GM18502 (cell line): ENCODE results near the gene DIAPH3.

Experiments
- ATAC-seq: cut with Tn5 transposase; IDR thresholded peaks from one replicate; pipeline ENCODE4 v1.9.1; 2021; ENCODE audit warnings: mild to moderate bottlenecking; ENCODE audit not compliant: unreplicated experiment, poor library complexity

The DIAPH3 gene

DNA sequence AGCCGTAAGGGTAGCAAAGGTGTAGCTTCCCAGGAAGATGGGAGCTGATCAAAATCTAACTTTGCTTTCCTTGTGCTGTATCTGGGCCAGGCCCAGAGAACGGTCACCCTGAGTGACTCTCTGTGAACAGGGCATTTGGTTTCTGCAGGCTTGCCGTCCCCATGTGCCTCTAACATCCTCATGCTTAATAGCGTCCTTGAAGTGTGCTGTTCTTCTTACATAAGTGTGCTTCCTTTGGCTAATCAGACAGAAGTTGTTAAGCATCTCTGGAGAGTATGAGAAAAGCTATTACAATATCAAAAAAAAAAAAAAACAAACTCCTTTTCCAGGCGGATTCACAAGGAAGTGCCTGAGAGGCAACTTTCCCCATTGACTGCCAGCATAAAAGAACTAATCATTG is 503.7 kb downstream of the DIAPH3 start:
- no peak for ATAC-seq

DNA sequence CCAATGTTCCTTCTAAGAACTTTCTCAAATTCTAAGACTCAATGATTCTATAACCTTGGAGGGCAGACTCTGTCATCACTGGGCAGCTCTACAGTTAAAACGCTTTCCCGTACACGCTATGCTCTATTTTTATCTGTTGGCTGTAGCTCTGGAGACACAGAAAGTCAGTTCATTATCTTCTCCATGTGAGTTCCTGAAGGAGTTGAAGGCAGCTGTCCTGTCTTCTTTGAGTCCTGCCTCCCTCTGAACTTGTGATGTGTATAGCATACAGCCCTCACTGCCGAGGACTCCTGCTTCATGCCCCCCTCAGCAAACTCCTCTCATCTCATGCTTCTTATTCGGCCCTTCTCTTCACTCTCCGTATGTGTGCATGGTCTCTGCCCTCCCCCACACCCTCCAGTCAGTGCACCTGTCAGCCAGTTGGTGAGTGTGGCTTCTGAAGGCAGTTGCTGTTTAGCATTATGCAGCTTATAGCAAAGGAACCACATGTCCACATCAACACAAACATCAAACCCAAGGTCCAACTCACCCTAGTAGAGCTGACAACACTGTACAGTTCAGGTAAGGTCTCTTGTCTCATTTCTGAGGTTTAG is 504.9 kb downstream of the DIAPH3 start:
- no peak for ATAC-seq

DNA sequence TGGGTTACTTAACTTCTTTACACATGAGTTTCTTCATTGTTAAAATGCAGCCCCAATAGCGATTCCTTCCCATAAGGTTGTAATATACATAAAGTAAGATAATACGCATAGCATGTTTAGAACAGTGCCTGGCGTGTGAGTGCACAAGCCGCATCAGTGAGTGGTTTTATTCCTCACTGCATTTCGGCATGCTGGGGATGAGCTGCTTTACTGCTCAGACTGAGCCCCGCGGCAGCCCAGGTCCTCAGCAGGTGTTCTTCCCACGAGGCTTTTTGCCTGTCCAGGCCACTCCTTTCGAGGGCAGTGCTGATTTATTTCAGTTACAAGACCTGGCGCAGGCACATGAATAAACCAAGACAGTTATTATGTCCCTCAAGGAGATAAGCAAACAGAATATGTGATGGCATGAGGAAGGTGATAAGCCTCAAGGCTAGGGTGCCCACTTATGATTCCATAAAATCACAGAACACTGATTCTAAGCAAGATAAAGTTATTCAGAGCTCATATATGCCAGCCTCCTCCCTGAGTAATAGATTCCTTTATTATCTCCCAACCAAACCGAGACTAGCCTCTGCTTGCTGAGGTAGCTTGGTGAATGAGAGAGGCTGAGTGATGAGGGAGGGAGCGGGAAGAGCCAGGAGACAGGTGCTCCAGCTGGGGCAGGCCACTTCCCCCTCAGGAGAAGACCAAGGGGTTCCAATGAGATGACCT is 505.5 kb downstream of the DIAPH3 start:
- no peak for ATAC-seq

DNA sequence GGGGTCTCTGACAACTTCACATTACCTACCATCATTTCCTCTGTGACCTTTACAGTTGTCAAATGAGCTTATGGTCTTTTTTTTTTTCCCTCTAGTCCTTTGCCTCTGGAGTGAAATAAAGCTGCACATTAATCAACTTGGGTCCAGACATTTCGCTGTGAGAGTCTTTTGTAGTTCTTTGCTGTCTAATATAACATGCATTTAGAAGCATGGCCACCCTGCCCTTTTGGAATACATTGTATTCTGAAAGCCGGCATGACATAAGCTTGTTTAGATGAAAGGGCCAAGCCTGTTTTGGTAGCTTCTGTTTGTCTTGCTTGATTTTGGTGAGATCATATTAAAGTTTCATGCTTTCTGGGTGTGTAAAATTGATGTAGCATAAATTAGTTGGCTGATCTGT is 509.8 kb downstream of the DIAPH3 start:
- ATAC-seq, result no peak

DNA sequence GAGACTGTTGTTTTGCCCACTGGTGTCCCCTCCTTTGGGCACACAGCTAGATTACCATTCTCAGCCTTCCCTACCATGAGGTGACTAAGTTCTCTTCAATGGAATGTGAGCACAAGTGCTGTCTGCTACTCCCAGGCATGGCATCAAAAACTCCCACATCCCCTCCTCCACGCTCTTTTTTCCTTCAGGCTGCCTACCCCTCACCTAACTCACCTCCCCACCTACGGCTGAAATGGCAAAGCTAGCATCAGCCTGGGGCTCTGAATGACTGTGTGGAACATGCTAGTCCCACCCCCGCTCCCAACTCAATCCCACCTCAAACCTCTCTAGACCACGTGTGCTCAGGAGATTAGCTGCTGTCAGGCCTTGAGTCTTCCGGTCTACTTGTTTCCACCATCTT is 512.2 kb downstream of the DIAPH3 start:
- no peak for ATAC-seq

DNA sequence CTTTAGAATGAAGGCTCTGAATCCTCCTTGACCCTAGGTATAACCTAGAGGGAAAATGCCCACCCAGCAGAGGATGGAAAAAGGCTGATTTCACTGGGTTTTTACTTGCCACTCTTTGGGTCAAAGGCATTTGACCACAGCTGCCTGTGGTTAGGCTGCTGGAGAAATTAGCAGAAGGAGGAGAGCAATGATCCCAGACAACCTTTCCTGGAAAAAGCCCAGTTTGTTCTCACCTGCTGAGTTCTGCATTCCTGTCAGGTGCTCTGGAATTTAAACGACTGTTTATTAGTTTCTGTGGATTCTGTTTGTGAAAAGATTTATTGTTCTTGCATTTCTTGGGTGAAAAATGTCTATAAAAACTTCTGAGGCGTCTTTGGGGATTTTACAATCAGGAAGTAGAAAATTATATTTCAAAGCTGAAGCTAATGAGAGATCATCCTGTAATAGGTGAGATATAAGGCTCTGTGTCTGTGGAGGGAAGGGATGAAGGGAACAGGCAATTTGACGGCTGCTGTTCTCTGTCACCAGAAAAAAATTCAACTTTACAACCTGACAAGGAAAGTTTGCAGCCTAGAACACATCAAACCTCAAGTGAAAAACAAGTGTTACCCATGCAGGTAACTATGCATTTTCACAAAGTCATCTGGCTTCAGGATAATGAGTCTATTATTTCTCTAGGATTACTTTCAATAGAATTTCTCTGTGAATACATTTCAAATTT is 519.7 kb downstream of the DIAPH3 start:
- no peak for ATAC-seq

DNA sequence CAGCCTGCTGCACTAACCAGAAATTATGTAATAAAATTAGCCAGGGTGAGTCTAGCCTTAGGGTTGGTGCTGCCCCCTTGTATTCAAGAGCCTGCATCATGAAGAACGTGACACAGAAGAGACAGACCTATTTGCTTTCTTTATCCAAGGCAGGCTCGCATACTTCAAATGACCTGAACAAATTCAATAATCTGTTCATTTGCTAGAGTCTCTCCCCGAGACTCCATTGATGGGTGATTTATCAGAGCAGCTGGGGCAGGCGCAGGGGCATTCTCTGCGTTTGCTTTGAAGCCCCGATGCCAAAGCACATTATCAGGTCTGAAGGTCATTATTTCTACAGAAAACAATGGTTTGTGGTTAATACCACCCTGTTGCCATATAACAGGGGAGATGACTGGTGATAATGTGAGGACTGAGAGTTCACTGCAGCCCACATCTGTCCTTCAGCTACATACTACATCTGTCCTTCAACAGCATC is 520.3 kb downstream of the DIAPH3 start:
- no peak for ATAC-seq

DNA sequence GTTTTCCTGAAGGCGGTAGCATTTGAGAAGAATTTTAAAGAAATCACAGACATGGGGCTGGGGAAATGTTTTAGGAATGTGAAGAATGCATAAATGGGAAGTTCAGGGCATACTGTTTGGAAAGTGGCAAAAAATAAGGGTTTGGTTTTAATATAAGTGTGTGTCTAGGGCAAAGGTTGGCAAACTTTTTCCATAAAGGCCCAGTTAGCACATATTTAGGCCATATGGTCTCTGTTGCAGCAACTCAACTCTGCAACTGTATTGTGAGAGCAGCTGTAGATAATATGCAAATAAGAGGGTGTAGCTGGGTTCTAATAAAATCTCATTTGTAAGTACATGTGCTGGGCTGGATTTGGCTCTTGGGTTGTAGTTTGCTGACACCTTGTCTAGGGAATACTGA is 521.9 kb downstream of the DIAPH3 start:
- no peak for ATAC-seq

DNA sequence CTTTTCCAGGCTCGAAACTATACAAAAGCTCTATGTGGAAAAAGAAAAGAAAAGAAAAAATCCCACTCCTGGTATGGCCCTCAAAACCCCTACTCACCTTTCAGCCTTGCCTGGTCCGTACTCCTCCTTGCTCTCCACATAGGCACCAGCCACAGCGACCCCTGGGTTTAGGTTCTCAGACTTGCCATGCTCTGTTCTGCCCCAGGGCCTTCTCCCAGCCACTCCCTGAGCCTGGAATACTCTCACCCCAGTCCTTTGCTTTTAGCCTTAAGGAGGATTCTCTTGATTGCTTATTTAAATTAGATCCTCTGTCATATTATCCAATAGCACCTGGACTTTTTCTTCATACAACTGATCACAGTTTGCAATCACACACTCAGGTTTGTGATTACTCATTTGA is 522.5 kb downstream of the DIAPH3 start:
- no peak for ATAC-seq

DNA sequence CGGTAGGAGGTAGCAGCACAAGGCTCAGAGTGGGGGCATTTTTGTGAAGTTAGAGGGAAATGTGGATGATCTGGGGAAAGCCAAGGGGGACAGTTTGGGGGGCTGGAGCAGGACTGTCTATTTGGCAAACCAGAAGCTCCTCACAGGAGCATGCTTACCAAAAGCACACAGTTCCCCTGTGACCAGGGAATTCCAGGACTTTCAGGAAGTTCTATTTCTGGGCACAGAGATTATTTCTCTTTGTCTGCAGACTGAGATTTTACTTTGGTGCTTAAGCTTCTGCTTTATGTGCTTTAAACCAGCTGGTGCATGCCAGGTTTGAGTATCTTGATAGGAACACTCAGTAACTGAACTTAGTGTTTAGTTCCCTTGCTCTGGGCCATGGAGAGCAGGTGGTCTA is 525.3 kb downstream of the DIAPH3 start:
- no peak for ATAC-seq

DNA sequence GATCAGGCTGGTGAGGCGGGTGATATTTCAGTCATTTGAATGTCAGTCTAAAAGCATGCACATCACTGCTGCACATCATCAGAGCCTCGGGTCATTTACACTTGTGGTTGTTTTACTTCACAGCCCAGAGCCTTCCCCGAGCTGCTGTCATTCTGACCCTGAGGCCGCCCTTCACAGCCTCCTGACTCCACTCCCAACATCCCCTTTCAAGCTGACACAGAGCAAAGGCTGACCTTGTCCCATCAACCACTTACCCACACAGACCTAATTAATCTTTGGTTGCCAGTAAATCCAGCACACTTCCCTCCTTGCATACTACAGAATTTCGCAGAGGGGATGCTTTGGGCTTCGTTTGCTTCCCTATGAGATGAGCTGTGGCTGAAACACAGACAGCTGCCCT is 528.1 kb downstream of the DIAPH3 start:
- ATAC-seq, result no peak

DNA sequence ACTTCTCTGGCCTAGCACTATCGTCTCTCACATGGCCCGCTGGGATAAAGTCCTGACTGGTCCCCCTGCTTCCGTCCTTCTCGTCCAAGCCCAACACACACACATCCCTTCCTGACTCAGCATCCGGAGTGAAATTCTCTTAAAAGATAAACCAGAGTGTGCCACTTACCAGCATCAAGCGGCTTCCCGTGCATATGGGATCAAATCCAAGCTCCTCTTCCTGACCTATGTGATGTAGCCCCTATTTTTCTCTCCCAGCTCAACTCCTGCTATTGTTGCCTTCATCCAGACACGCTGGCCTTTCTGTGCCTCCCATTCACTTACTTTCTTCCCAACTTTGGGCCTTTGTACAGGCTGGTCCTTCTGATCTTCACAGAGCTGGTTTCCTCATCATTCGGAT is 530.4 kb downstream of the DIAPH3 start:
- no peak for ATAC-seq

DNA sequence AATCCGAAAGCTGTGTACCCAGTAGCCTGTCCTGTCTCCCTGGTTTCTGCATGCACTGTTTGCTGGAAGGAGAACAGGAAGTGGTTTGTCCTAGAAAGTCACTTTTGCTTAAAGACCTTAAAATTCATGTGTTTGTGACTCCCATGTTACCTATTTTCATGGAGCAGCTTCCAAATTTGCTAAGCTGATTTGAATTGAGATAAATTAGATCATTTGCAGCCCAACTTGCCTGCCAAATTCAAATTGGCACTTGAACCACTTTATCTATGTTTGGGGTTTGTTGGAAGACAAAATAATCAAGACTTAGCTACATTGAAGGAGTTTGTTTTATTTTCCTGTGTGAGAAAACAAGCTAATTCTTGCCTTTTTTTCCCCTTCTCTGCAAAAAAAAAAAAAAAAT is 532.5 kb downstream of the DIAPH3 start:
- ATAC-seq, result no peak

DNA sequence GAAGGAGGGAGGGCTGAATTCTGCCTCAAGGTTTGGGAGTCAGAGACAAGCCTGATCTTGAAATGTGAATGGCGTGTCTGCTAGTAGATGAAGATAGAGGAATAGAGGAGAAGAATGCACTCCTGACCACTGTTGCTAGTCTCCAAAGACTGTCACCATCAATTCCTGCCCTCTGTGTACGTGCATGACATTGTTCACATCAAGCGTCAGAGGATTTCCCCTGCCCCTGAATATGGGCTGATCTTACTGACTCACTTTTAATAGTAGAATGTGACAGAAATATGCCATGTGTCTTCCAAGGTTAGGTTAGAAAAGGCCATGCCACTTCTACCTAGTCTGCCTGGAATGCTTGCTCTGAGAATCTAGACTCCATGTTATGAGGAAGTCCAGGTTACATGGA is 538.6 kb downstream of the DIAPH3 start:
- ATAC-seq, result no peak

DNA sequence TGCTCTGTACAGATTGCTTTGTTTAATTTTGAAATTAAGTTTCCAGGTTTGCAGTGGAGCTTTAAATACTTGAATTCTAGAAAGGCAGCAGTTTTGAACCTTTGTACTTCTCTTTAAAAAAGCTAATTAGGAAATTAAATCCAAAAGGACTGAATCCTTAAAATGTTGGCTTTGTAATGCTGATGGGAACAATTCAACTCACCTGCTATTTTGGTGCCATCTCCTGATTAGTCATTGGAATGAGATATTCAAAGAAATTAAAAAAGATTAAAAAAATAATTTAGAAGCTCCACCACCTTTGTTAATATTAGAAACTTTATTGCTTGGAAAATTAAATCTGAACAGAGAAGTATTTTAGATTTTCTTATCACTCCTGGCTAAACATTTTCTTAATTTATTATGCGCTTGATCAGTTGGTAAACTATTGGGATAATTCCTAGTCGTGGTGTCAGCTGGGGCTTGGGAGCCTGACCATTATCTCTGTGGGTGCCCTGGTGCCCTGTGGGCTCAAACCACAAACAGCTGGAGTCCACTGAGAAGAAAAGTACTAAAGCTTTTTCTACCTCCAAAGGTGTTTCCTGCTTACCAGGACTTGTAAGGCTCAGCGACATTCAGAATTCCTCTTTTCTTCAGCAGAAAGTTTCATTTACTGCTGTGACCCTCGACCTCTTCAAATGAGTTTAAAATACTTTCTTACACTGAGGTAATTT is 540.4 kb downstream of the DIAPH3 start:
- no peak for ATAC-seq

DNA sequence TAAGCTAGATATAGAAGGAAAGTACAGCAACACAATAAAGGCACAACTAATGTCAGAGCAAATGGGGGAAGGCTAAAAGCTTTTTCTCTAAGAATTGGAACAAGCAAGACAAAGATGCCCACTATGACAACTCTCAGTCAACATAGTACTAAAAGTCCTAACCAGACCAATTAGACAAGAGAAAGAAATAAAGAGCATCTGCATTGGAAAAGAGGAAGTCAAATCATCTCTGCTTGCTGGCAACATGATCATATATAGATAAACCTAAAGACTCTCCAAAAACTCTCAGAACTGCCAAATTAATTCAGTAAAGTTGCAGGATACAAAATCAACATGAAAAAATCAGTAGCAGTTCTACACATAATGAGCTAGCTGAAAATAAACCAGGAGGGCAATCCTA is 542.0 kb downstream of the DIAPH3 start:
- ATAC-seq, result no peak
